Pancreas (tissue), 10 donors: ENCODE results near the gene SUPT4H1. TPM values are rescaled to one million over a fixed set of nuclear protein-coding genes. Genes with fewer than 3 reads are reported as not detected.

Experiments used
- ATAC-seq, 4 donors: fragments of 200-7000 bp; cut with Tn5 transposase; one replicate each; pipeline versions ENCODE4 v1.8.0 to v1.9.1; 2020; ENCODE audit warnings: mild to moderate bottlenecking in 4 of 4, moderate library complexity in 4 of 4
- DNase-seq, 6 donors: peaks; one replicate each; pipeline ENCODE4 v3.0.0-alpha.2; 2020
- FAIRE-seq: peaks from 2 replicates; lab custom pipeline; 2012; peaks lifted over from hg19 to GRCh38; lab: Jason Lieb, UNC
- H3K27ac ChIP-seq, 4 donors: fragments of 200-600 bp; sonication (generic); 1 replicate in 3 of 4; 2 replicates in 1 of 4; pipeline versions ENCODE4 v1.5.0 to v1.8.0; 2020
- H3K27me3 ChIP-seq, 4 donors: fragments of 200-600 bp; one replicate each; pipeline ENCODE4 v1.8.0; 2021
- H3K36me3 ChIP-seq, 3 donors: fragments of 200-600 bp; sonication (generic) in 1 of 3; one replicate each; pipeline versions ENCODE4 v1.5.0 to v1.8.0; 2020 to 2021
- H3K4me1 ChIP-seq, 3 donors: fragments of 200-600 bp; one replicate each; pipeline ENCODE4 v1.8.0; 2021
- H3K4me3 ChIP-seq, 4 donors: fragments of 200-600 bp; sonication (generic) in 2 of 4; one replicate each; pipeline versions ENCODE4 v1.5.0 to v1.8.0; 2020 to 2021
- H3K9me3 ChIP-seq, 4 donors: fragments of 200-600 bp; one replicate each; pipeline ENCODE4 v1.8.0; 2021
- WGBS, 2 donors: extraction: QIAGEN DNeasy Blood & Tissue Kit; methylation state at CpG; one replicate each; pipeline ENCODE4 v1.1.7; 2013; 5-methylcytosine and 5-hydroxymethylcytosine counted together
- intact Hi-C, 3 donors: fragments of 100-400 bp; cut with DNase I; formaldehyde crosslinking; loops; one replicate each; pipeline versions ENCODE4 v1.11.1 to v1.14.2; 2022
- polyA plus RNA-seq, 2 donors: library from polyadenylated mRNA; stranded (reverse); fragments of 200-250 nt; gene quantifications; one replicate each; pipeline ENCODE4 v1.2.3, GENCODE V29; 2013
- total RNA-seq, 6 donors: library from RNA; stranded (reverse); fragmentation: NEBNext Ultra II Directional in 4 of 6; extraction: Animal tissue kit (Norgen Biotek cat#: 25700) in 4 of 6; gene quantifications; one replicate each; pipeline versions ENCODE4 v1.2.1 to v1.2.4, GENCODE V29; 2021 to 2023
- TF ChIP-seq, protein P1 (sequence below), 4 donors: fragments of 200-600 bp; sonication (generic) in 3 of 4; IDR thresholded peaks; one replicate each; pipeline versions ENCODE4 v1.5.0 to v1.8.0; 2021; ENCODE audit warnings: antibody characterized with exemption in 4 of 4
- donor health status: healthy with polysubstance abuse.
- donor health status: DM: no; HTN: no; CAD: no; lungs with moderate emphysema.
- donor health status: DM: no; HTN: no; CAD: no.
- donor health status: control.
- donor health status: control.
- donor health status: Bipolar disorder and iron deficiency.
- donor health status: DM: yes; HTN: yes; CAD: no.
- donor health status: DM: no; HTN: no; CAD: no.
- donor health status: DM: no; HTN: no; CAD: no.
- donor health status: DM: yes; HTN: yes; CAD: no.

The SUPT4H1 gene
- total and polyA plus RNA-seq, 8 donors, result 14.1 to 43.7 (median 27.1) TPM

DNA sequence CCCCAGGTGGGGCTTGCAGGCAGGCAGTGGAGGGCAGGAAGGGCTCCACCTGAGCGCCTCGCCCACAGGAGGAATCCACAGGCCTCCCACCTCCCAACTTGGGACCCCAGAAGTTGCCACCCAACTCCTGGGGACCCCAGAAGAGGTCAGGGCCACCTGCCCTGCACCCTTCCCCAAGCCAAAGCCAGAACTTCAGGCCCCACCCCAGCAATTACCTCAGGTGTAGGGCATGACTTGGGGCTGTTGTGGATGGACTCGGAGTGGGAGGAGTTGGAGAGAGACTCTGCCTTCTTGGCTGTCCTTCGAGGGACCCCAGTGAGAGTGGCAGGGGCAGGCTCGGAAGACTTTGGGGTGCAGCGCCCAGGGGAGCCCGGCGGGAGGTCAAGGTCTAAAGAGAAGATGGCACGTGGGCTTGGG is 33.9 kb downstream of the SUPT4H1 start:
- Histone ChIP-seq H3K4me3 (no peak overlapping the region), H3K4me1 (no peaks in the 10 kb centered on the region), H3K36me3 (no peaks in the 10 kb centered on the region), H3K27ac (no peak overlapping the region), H3K27me3 (no peaks in the 10 kb centered on the region), H3K9me3 (no peaks in the 10 kb centered on the region)
- TF ChIP-seq, protein P1, sequence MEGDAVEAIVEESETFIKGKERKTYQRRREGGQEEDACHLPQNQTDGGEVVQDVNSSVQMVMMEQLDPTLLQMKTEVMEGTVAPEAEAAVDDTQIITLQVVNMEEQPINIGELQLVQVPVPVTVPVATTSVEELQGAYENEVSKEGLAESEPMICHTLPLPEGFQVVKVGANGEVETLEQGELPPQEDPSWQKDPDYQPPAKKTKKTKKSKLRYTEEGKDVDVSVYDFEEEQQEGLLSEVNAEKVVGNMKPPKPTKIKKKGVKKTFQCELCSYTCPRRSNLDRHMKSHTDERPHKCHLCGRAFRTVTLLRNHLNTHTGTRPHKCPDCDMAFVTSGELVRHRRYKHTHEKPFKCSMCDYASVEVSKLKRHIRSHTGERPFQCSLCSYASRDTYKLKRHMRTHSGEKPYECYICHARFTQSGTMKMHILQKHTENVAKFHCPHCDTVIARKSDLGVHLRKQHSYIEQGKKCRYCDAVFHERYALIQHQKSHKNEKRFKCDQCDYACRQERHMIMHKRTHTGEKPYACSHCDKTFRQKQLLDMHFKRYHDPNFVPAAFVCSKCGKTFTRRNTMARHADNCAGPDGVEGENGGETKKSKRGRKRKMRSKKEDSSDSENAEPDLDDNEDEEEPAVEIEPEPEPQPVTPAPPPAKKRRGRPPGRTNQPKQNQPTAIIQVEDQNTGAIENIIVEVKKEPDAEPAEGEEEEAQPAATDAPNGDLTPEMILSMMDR (IDR thresholded peaks at IDR 0.05), result no peak
- intact Hi-C loops, result no loop called here
- DNase-seq (peak in 2 of 6 donors; percentile 42 to 43), FAIRE-seq (no peak), ATAC-seq (peak in 1 of 4 donors; percentile 7)
- WGBS, 2 donors, result 86 to 93% methylated on average over 9 of the region's 9 CpGs

DNA sequence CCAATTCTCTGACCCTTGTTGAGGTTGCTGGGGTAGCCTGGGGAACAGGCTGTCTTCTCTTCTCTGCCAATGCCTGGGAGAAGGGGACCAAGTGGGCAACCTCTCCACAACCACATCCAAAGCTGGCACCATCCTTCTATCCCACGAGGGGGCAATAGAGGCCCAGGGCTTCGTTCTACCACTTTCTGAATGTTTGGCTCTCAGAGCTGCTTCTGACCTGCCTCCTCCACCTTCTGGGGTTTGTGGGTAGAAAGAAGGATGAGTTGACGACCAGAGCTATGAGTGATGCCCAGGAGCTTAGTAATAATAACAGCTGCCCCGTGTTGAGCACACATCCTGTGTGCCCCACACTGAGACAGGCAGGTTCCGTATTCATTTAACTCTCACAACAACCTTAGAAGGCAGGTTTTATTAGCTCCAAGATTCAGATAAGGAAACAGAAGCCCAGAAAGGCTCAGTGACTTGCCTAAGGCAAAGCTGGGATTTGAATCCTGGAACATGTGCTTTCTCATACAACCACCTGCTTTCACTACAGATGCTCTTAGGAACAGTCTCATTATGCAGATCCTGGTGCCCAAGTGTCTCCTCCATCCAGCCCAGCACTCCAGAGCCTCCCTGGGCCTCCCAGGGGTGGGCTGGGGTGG is 34.5 kb downstream of the SUPT4H1 start:
- FAIRE-seq (no peak), DNase-seq (peak in 5 of 6 donors; percentile 14 to 56 (median 30)), ATAC-seq (peak; percentile 61 to 97 (median 88))
- H3K4me3 ChIP-seq, result no peak overlapping the region
- intact Hi-C loops, result no loop called here
- H3K4me1 ChIP-seq, result no peaks in the 10 kb centered on the region
- H3K9me3 ChIP-seq, result no peaks in the 10 kb centered on the region
- no peak overlapping the region for H3K27ac ChIP-seq
- no peaks in the 10 kb centered on the region for H3K36me3 ChIP-seq
- no peaks in the 10 kb centered on the region for H3K27me3 ChIP-seq
- TF ChIP-seq, protein P1 (IDR thresholded peaks at IDR 0.05), result peak in 3 of 4 donors; percentile 45 to 56 (median 53)
- WGBS, 2 donors, result 26 to 29% methylated on average over 5 of the region's 5 CpGs

DNA sequence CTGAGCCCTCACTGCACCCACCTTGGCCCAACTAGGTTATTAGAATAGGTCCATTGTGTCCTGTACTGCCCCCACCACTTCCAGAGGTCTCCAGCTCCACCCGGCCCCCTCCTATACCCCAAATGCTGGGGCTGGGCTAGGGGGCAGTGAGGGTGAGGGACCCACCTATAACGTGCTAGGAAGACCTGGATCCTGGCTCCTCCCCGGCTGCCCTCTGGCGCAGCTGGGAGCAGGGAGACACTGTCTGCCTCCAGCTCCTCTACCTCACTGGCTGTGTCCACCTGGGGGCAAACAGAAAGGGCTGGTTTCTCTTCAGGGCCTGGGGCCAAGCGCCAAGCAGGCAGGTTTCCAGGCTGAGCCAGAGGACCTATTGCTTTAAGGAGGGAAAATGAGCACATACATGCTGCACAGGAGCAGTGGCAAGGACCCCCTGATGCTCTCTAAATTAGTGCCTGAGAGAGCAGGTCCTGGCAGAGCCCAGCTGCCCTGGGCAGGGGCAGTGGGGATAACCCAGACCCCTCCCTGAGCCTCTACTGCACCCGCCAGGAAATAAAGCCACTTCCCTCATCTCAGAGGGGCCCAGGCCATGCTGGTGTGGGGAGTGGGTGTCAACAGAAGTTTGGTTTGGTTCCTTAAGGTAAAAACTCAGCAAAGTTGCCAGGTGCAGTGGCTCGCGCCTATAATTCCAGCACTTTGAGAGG is 35.6 kb downstream of the SUPT4H1 start:
- no peaks in the 10 kb centered on the region for H3K27me3 ChIP-seq
- intact Hi-C loops, result no loop called here
- DNase-seq (peak in 4 of 6 donors; percentile 0 to 52 (median 26)), FAIRE-seq (no peak), ATAC-seq (no peak)
- no peaks in the 10 kb centered on the region for H3K36me3 ChIP-seq
- TF ChIP-seq, protein P1 (IDR thresholded peaks at IDR 0.05), result no peak
- WGBS, 2 donors, result 78 to 98% methylated on average over 8 of the region's 8 CpGs
- H3K27ac ChIP-seq, result no peak overlapping the region
- H3K4me1 ChIP-seq, result no peaks in the 10 kb centered on the region
- H3K9me3 ChIP-seq, result no peaks in the 10 kb centered on the region
- no peak overlapping the region for H3K4me3 ChIP-seq

DNA sequence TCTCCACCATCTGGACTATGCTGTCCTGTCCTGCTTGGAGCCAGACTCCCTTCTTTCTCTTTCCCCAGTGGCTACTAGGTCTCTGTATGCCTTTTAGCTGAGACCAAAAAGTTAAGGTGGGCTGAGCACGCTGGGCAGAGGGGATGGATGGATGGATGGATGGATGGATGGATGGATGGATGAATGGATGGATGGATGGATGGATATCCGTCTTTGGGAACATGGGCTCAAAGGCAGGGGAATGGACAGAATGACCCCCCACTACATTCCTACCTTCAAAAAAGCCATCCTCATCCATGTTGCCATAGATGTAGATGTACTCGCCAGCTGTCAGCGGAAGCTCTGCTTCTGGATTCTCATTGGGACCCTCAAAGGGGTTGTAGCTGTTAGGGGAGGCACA is 36.3 kb downstream of the SUPT4H1 start:
- no peaks in the 10 kb centered on the region for H3K9me3 ChIP-seq
- no peak overlapping the region for H3K4me3 ChIP-seq
- H3K27ac ChIP-seq, result no peak overlapping the region
- intact Hi-C loops, result no loop called here
- no peaks in the 10 kb centered on the region for H3K27me3 ChIP-seq
- no peak for ATAC-seq
- DNase-seq, result peak in 1 of 6 donors; percentile 1
- TF ChIP-seq, protein P1 (IDR thresholded peaks at IDR 0.05), result no peak
- H3K36me3 ChIP-seq, result no peaks in the 10 kb centered on the region
- no peak for FAIRE-seq
- 83 to 89% methylated on average over 4 of the region's 4 CpGs for WGBS, 2 donors
- no peaks in the 10 kb centered on the region for H3K4me1 ChIP-seq
